GM18505 (cell line): ENCODE results near the gene MVD.

Experiments used
- ATAC-seq: cut with Tn5 transposase; IDR thresholded peaks from one replicate; pipeline ENCODE4 v1.9.1; 2021; ENCODE audit not compliant: unreplicated experiment
- POLR2A ChIP-seq: IDR thresholded peaks from 4 replicates; pipeline ENCODE4 v1.6.1; 2011; ENCODE audit warnings: borderline replicate concordance; ENCODE audit not compliant: insufficient read depth, insufficient read length; ENCODE audit errors: extremely low read depth

The MVD gene

GRCh38 chr16:88631920-88632586 lies 30.8 kb downstream of the MVD start:
- TF ChIP-seq POLR2A, result no peak
- ATAC-seq, result no peak

- no peak for ATAC-seq
- TF ChIP-seq POLR2A, result no peak
Observed at GRCh38 chr16:88631384-88631783, 31.5 kb downstream of the MVD start.

GRCh38 chr16:88630941-88631340 lies 31.9 kb downstream of the MVD start:
- TF ChIP-seq POLR2A, result no peak

GRCh38 chr16:88630433-88630832 lies 32.5 kb downstream of the MVD start:
- no peak for ATAC-seq
- TF ChIP-seq POLR2A, result no peak

More at GRCh38 chr16:88630941-88631340, 31.9 kb downstream of the MVD start:
- no peak for ATAC-seq

- TF ChIP-seq POLR2A, result no peak
- no peak for ATAC-seq
Observed at GRCh38 chr16:88629835-88630234, 33.1 kb downstream of the MVD start.

GRCh38 chr16:88628512-88628974 lies 34.3 kb downstream of the MVD start:
- no peak for ATAC-seq
- no peak for TF ChIP-seq POLR2A

- ATAC-seq, result no peak
- TF ChIP-seq POLR2A, result no peak
Observed at GRCh38 chr16:88627531-88628411, 35.1 kb downstream of the MVD start.

GRCh38 chr16:88626646-88627045 lies 36.2 kb downstream of the MVD start:
- TF ChIP-seq POLR2A, result no peak
- no peak for ATAC-seq

GRCh38 chr16:88624977-88625576 lies 37.8 kb downstream of the MVD start:
- no peak for TF ChIP-seq POLR2A
- ATAC-seq, result no peak

- TF ChIP-seq POLR2A, result no peak
- no peak for ATAC-seq
Observed at GRCh38 chr16:88624481-88624880, 38.4 kb downstream of the MVD start.

- ATAC-seq, result no peak
Observed at GRCh38 chr16:88623858-88624257, 39.0 kb downstream of the MVD start.

GRCh38 chr16:88622866-88623265 lies 40.0 kb downstream of the MVD start:
- no peak for ATAC-seq
- no peak for TF ChIP-seq POLR2A

More at GRCh38 chr16:88623858-88624257, 39.0 kb downstream of the MVD start:
- no peak for TF ChIP-seq POLR2A

- no peak for ATAC-seq
- no peak for TF ChIP-seq POLR2A
Observed at GRCh38 chr16:88622125-88622524, 40.8 kb downstream of the MVD start.
